PC-3 (cell line): ENCODE measurements around the gene CEL. TPM values are rescaled to one million over a fixed set of nuclear protein-coding genes. Genes with fewer than 3 reads are reported as not detected.

Experiments used
- ATAC-seq: fragments of 200-7000 bp; cut with Tn5 transposase; 2 replicates; pipeline ENCODE4 v1.9.1; 2020; ENCODE audit warnings: mild to moderate bottlenecking, moderate library complexity
- BruUV-seq: library from RNA; stranded (reverse); fragments of 400-500 nt; replicated peaks from 2 replicates; lab custom pipeline; 2021; lab: Mats Ljungman, UMichigan
- CTCF ChIA-PET: fragments of 300-600 bp; sonication (Branson Sonifier 250); formaldehyde crosslinking; loops from one replicate; lab custom pipeline; 2022; ENCODE audit warnings: antibody characterized with exemption; lab: Charles Lee
- POLR2A ChIA-PET: fragments of 300-600 bp; sonication (Branson Sonifier 250); formaldehyde crosslinking; loops from one replicate; lab custom pipeline; 2022; ENCODE audit warnings: antibody characterized with exemption; ENCODE audit not compliant: unreplicated experiment; lab: Charles Lee
- DNase-seq: peaks from one replicate; pipeline ENCODE4 v3.0.0-alpha.2; 2015
- H2AFZ ChIP-seq: fragments of 300-600 bp; sonication (generic); 2 replicates; pipeline ENCODE4 v1.6.0; 2016; ENCODE audit warnings: antibody characterized with exemption, low read length
- H3F3A ChIP-seq: fragments of 300-600 bp; sonication (generic); one replicate; pipeline ENCODE4 v1.6.0; 2017; ENCODE audit warnings: antibody characterized with exemption, low read length, control low read depth, mild to moderate bottlenecking; ENCODE audit not compliant: unreplicated experiment
- H3K27ac ChIP-seq: fragments of 300-600 bp; sonication (generic); 2 replicates; pipeline ENCODE4 v1.5.1; 2016; ENCODE audit warnings: mild to moderate bottlenecking, low read length
- H3K27me3 ChIP-seq: fragments of 300-600 bp; sonication (generic); 2 replicates; pipeline ENCODE4 v1.6.1; 2016; ENCODE audit warnings: low read length, mixed read lengths
- H3K36me3 ChIP-seq: fragments of 300-600 bp; sonication (generic); 2 replicates; pipeline ENCODE4 v1.6.1; 2016; ENCODE audit warnings: low read depth, mixed run types, low read length, mixed read lengths
- H3K4me1 ChIP-seq: fragments of 300-600 bp; sonication (generic); 2 replicates; pipeline ENCODE4 v1.5.1; 2016; ENCODE audit warnings: low read length; ENCODE audit not compliant: insufficient read depth
- H3K4me2 ChIP-seq: fragments of 300-600 bp; sonication (generic); 2 replicates; pipeline ENCODE4 v1.6.0; 2016; ENCODE audit warnings: low read length
- H3K4me3 ChIP-seq: fragments of 300-600 bp; sonication (generic); 2 replicates; pipeline ENCODE4 v1.5.1; 2016; ENCODE audit warnings: mild to moderate bottlenecking, low read length, mixed read lengths
- H3K79me2 ChIP-seq: fragments of 300-600 bp; sonication (generic); 2 replicates; pipeline ENCODE4 v1.6.1; 2017; ENCODE audit warnings: low read length, mixed read lengths
- H3K9ac ChIP-seq: fragments of 300-600 bp; sonication (generic); 2 replicates; pipeline ENCODE4 v1.6.0; 2016; ENCODE audit warnings: mild to moderate bottlenecking, low read length
- H3K9me2 ChIP-seq: fragments of 300-600 bp; sonication (generic); replicated peaks from 2 replicates; pipeline ENCODE4 v1.6.1; 2016; ENCODE audit warnings: mixed run types, low read length, mixed read lengths
- H3K9me3 ChIP-seq: fragments of 300-600 bp; sonication (generic); 2 replicates; pipeline ENCODE4 v1.6.1; 2016; ENCODE audit warnings: low read length, mixed read lengths
- H4K20me1 ChIP-seq: fragments of 300-600 bp; sonication (generic); 2 replicates; pipeline ENCODE4 v1.6.1; 2016; ENCODE audit warnings: low read length, mixed read lengths
- EZH2 ChIP-seq: fragments of 300-600 bp; sonication (generic); IDR thresholded peaks from one replicate; pipeline ENCODE4 v1.6.1; 2017; ENCODE audit warnings: antibody characterized with exemption, mild to moderate bottlenecking, low read length; ENCODE audit not compliant: unreplicated experiment
- EZH2phosphoT487 ChIP-seq: fragments of 300-600 bp; sonication (generic); IDR thresholded peaks from 2 replicates; pipeline ENCODE4 v1.6.1; 2018; ENCODE audit warnings: mild to moderate bottlenecking, antibody characterized with exemption, low read length, borderline replicate concordance
- intact Hi-C: fragments of 100-400 bp; cut with micrococcal nuclease; formaldehyde crosslinking; loops from 2 replicates; pipeline ENCODE4 v1.9.0; 2023
- total RNA-seq: library from RNA; depleted of rRNA; stranded (reverse); fragments of >200 nt; gene quantifications from 2 replicates; pipeline ENCODE4 v1.2.3, GENCODE V29; 2014
- TF ChIP-seq, protein P1 (sequence below): fragments of 300-600 bp; sonication (generic); conservative IDR thresholded peaks from 2 replicates; pipeline ENCODE4 v1.5.1; 2017; ENCODE audit warnings: antibody characterized with exemption, low read depth, mild to moderate bottlenecking, low read length

Gene CEL
- total RNA-seq, 1 experiment from 2014 or later: 0.47 TPM

DNA sequence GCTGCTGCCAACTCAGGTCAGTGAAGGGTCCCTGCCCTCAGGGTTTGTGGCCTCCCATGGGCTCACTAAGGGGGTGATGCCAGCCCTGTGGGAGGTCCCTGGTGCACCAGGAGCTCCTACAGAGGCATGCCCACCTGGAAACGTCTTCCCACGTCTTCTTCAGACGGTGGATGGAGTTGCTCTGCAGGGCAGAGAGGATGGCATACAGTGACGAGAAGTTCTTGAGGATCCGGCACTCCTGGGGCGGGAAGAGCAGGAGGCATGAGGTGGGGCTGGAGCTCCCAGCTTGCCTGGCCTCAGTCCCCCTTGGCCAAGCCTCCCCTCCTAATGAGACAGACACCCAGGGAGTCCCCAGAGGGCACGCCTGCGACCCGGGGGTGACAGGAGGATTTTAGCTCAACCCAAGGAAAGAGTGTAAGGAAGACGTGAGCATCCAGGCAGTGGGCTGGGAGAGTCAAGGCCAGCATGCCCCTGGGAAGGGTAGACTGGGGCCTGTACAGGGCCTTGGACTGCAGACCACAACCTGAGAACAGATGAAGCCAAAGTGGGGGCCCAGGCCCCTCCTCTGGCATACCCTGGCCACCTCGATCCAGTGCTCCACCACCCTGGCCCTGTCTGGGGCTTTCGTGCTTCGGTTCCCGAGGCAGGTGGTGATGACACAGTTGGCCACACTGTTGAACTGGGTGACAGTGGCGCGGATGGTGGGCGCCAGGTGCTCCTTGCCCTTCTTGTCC, 44.9 kb downstream of the CEL start:
- POLR2A ChIA-PET: no interaction called here
- ATAC-seq (no peak), DNase-seq (no peak)
- Histone ChIP-seq H3K9me2 (no peaks in the 10 kb centered on the region), H3K79me2 (no peaks in the 10 kb centered on the region), H3K36me3 (peaks cover 9% of the 10 kb centered on the region; the same call in 1 of the 2 replicates), H3K4me3 (no peak overlapping the region), H2AFZ (no peak overlapping the region), H3K9me3 (no peaks in the 10 kb centered on the region), H3K4me1 (peaks cover 9% of the 10 kb centered on the region; the same call in 1 of the 2 replicates), H3K9ac (no peak overlapping the region), H4K20me1 (no peaks in the 10 kb centered on the region), H3K27me3 (no peaks in the 10 kb centered on the region), H3K4me2 (no peak overlapping the region), H3F3A (no peaks in the 10 kb centered on the region), H3K27ac (no peak overlapping the region)
- intact Hi-C loops: no loop called here
- TF ChIP-seq EZH2 (no peak), EZH2phosphoT487 (no peak)
- TF ChIP-seq, protein P1, sequence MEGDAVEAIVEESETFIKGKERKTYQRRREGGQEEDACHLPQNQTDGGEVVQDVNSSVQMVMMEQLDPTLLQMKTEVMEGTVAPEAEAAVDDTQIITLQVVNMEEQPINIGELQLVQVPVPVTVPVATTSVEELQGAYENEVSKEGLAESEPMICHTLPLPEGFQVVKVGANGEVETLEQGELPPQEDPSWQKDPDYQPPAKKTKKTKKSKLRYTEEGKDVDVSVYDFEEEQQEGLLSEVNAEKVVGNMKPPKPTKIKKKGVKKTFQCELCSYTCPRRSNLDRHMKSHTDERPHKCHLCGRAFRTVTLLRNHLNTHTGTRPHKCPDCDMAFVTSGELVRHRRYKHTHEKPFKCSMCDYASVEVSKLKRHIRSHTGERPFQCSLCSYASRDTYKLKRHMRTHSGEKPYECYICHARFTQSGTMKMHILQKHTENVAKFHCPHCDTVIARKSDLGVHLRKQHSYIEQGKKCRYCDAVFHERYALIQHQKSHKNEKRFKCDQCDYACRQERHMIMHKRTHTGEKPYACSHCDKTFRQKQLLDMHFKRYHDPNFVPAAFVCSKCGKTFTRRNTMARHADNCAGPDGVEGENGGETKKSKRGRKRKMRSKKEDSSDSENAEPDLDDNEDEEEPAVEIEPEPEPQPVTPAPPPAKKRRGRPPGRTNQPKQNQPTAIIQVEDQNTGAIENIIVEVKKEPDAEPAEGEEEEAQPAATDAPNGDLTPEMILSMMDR: no peak
- CTCF ChIA-PET: no interaction called here
- BruUV-seq: no TSS peak

- TF ChIP-seq, protein P1: no peak
- TF ChIP-seq EZH2 (no peak), EZH2phosphoT487 (no peak)
- H3K27me3 ChIP-seq: no peaks in the 10 kb centered on the region
- no peak overlapping the region for H3K4me2 ChIP-seq
- BruUV-seq: no TSS peak
- no peaks in the 10 kb centered on the region for H3K79me2 ChIP-seq
- H3K4me3 ChIP-seq: no peak overlapping the region
- no peaks in the 10 kb centered on the region for H4K20me1 ChIP-seq
- H3K36me3 ChIP-seq: peaks cover 9% of the 10 kb centered on the region; the same call in 1 of the 2 replicates
- DNase-seq: no peak
- no peak overlapping the region for H3K9ac ChIP-seq
- POLR2A ChIA-PET: no interaction called here
- H3K27ac ChIP-seq: no peak overlapping the region
- no peaks in the 10 kb centered on the region for H3K9me2 ChIP-seq
- H3K4me1 ChIP-seq: peaks cover 9% of the 10 kb centered on the region; the same call in 1 of the 2 replicates
- intact Hi-C loops: no loop called here
- no peak for ATAC-seq
- H3K9me3 ChIP-seq: no peaks in the 10 kb centered on the region
- CTCF ChIA-PET: interaction anchor here (1.3 kb wide), 1 partner anchor 37 kb away, joined by 7 read pairs; no protein-coding TSS in a partner anchor
- no peaks in the 10 kb centered on the region for H3F3A ChIP-seq
- H2AFZ ChIP-seq: no peak overlapping the region
These were observed 45.5 kb downstream of the CEL start for GRCh38 chr9:133107245-133107722.
